AG04449 (cell line): ENCODE data around the gene PRKACB.
"Not testable (repeated sequence)": the region's sequence is repeated elsewhere in the genome, so short reads cannot be mapped to it uniquely, and the experiment has no call there.

Experiments used
- CTCF ChIA-PET: fragments of 350-600 bp; formaldehyde crosslinking; extraction: SDS; loops from one replicate; lab custom pipeline; 2021; ENCODE audit warnings: antibody characterized with exemption; lab: Yijun Ruan, JAX
- POLR2A ChIA-PET: fragments of 400-600, 350-600 bp; formaldehyde crosslinking; extraction: SDS; loops from one replicate; lab custom pipeline; 2020; ENCODE audit warnings: antibody characterized with exemption, inconsistent platforms; lab: Yijun Ruan, JAX
- DNase-seq: peaks from one replicate; pipeline ENCODE4 v3.0.0-alpha.2; 2010; ENCODE audit warnings: low read depth, low spot score
- H3K4me3 ChIP-seq: 2 replicates; pipeline ENCODE4 v1.5.1; 2011; ENCODE audit warnings: low read depth, mild to moderate bottlenecking, control low read depth, low read length
- CTCF ChIP-seq: IDR thresholded peaks from one replicate; pipeline ENCODE4 v1.5.1; 2011; ENCODE audit warnings: mild to moderate bottlenecking, moderate library complexity, low read length, control low read depth, inconsistent platforms; ENCODE audit not compliant: insufficient read depth; ENCODE audit errors: missing control alignments

PRKACB gene

DNA sequence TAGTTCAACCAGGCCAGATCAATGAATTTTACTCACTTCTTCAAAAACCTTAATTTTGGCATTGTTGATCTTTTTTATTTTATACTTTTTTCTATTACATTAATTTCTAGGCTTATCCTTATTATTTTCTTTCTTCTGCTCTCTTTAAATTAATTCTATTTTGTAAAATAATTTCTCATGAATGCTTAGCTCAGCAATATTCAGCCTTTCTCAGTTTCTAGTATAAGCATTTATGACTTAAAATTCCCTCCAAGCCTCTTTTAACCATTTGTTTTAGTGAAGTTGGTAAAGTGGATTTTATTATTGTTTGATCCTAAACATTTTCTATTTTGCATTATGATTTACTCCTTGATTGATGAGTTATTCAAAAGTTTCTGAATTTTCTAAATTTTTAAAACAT is 136.8 kb downstream of the PRKACB start:
- no peak for DNase-seq
- TF ChIP-seq CTCF: no peak
- ChIA-PET CTCF (no interaction called here), POLR2A (no interaction called here)
- no peak overlapping the region for H3K4me3 ChIP-seq

DNA sequence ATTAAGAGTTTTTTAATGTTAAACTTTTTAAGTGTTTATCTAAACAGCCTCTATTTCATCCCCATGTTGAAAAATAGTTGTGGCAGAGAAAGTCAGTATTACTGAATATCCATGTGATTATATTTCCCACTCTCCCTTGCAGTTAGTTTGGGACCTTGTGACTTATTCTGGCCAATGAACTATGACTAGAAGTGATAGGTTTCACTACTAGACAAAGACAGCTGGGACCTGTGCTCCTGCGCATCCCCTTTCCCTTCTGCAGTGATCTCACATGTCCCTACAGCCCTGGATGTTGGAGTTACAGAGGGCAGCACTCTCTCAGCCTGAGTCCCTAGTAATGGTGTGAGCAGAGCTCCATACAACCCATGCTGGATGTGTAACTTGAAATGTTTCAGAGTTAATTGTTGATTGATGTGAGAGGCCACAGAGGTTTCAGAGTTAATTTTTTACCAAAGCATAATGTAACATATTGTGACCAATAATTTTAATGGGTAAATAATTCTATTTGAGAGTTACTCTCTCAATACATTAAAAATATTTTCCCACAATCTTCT is 138.8 kb downstream of the PRKACB start:
- no peak for TF ChIP-seq CTCF
- DNase-seq: no peak
- ChIA-PET CTCF (no interaction called here), POLR2A (no interaction called here)
- H3K4me3 ChIP-seq: no peak overlapping the region

DNA sequence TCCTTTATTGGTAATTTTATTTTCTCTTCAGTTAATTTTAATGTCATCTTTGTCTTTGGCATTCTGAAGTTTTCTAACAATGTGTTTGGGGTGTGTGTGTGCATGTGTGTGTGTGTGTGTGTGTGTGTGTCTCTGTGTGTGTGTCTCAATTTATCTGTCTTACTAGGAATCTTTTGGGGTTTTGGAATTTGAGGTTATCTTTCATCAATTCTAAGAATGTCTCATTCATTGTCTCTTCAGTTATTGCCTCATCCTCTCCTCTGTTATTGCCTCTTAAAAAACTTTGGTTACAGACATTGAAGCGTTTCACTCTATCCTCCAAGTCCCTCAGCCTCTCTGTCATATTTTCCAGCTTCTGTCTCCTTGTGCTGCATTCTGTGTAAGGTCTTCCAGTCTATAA is 139.3 kb downstream of the PRKACB start:
- POLR2A ChIA-PET: no interaction called here
- CTCF ChIA-PET: no interaction called here
- no peak for DNase-seq
- TF ChIP-seq CTCF: no peak
- no peak overlapping the region for H3K4me3 ChIP-seq

- CTCF ChIA-PET: no interaction called here
Measured at GRCh38 chr1:84286071-84286470, 142.0 kb downstream of the PRKACB start.

GRCh38 chr1:84287389-84287788 is 143.3 kb downstream of the PRKACB start:
- H3K4me3 ChIP-seq, POLR2A ChIA-PET, DNase-seq: not testable (repeated sequence)
- CTCF ChIA-PET: interaction anchor here (1.7 kb wide), 1 partner anchor 10 kb away, joined by 6 read pairs; no protein-coding TSS in a partner anchor

More at GRCh38 chr1:84286071-84286470, 142.0 kb downstream of the PRKACB start:
- POLR2A ChIA-PET: no interaction called here
- no peak for DNase-seq
- no peak for TF ChIP-seq CTCF
- H3K4me3 ChIP-seq: no peak overlapping the region
